Psoas muscle (tissue), 8 donors: ENCODE measurements around the gene VGLL4. TPM values are rescaled to one million over a fixed set of nuclear protein-coding genes. Genes with fewer than 3 reads are reported as not detected.

Experiments
- ATAC-seq, 4 donors: fragments of 200-7000 bp; cut with Tn5 transposase; one replicate each; pipeline ENCODE4 v1.9.1; 2020; ENCODE audit warnings: moderate library complexity in 3 of 4, mild to moderate bottlenecking in 2 of 4
- DNase-seq, 2 donors: peaks; one replicate each; pipeline ENCODE4 v3.0.0-alpha.2; 2020
- H3K27ac ChIP-seq: fragments of 200-600 bp; one replicate; pipeline ENCODE4 v1.8.0; 2022
- H3K27me3 ChIP-seq, 3 donors: fragments of 200-600 bp in 1 of 3; one replicate each; pipeline versions ENCODE4 v1.6.1 to v1.8.0; 2013 to 2022; ENCODE audit warnings: low read length in 2 of 3, mild to moderate bottlenecking in 2 of 3, moderate library complexity in 1 of 3; ENCODE audit not compliant: insufficient read depth in 3 of 3
- H3K36me3 ChIP-seq, 2 donors: fragments of 200-600 bp in 1 of 2; one replicate each; pipeline versions ENCODE4 v1.6.1 to v1.8.0; 2013 to 2022; ENCODE audit warnings: low read depth in 1 of 2, mild to moderate bottlenecking in 1 of 2, moderate library complexity in 1 of 2; ENCODE audit not compliant: insufficient read depth in 1 of 2
- H3K4me1 ChIP-seq: fragments of 200-600 bp; one replicate; pipeline ENCODE4 v1.8.0; 2022
- H3K4me3 ChIP-seq: fragments of 200-600 bp; one replicate; pipeline ENCODE4 v1.8.0; 2022; ENCODE audit warnings: mild to moderate bottlenecking
- H3K9me3 ChIP-seq: fragments of 200-600 bp; one replicate; pipeline ENCODE4 v1.8.0; 2022
- CTCF ChIP-seq: fragments of 200-600 bp; IDR thresholded peaks from one replicate; pipeline ENCODE4 v1.8.0; 2022; ENCODE audit warnings: antibody characterized with exemption
- WGBS, 3 donors: extraction: QIAGEN DNeasy Blood & Tissue Kit; methylation state at CpG; one replicate each; pipeline versions ENCODE4 v1.1.6 to v1.1.7; 2013; 5-methylcytosine and 5-hydroxymethylcytosine counted together
- intact Hi-C, 2 donors: fragments of 100-400 bp; cut with DNase I; formaldehyde crosslinking; loops; one replicate each; pipeline versions ENCODE4 v1.11.0 to v1.14.2; 2022
- polyA plus RNA-seq, 3 donors: library from polyadenylated mRNA; stranded (reverse); fragments of 200-250 nt; gene quantifications; one replicate each; pipeline ENCODE4 v1.2.3, GENCODE V29; 2013
- total RNA-seq, 4 donors: library from RNA; stranded (reverse); fragmentation: NEBNext Ultra II Directional in 2 of 4; extraction: Animal tissue kit (Norgen Biotek cat#: 25700) in 2 of 4; gene quantifications; one replicate each; pipeline versions ENCODE4 v1.2.1 to v1.2.4, GENCODE V29; 2021 to 2023
- donor health status: healthy with polysubstance abuse.
- donor health status: DM: no; HTN: no; CAD: no; lungs with moderate emphysema.
- donor health status: Bipolar disorder and iron deficiency.
- donor health status: healthy.
- donor health status: DM: yes; HTN: yes; CAD: no.
- donor health status: DM: no; HTN: no; CAD: no.
- donor health status: DM: no; HTN: no; CAD: no.
- donor health status: DM: yes; HTN: yes; CAD: no.

Gene VGLL4
- total and polyA plus RNA-seq, 7 donors = 8.0 to 14.8 (median 11.7) TPM

GRCh38 chr3:11655196-11655928, 11.6 kb upstream of the VGLL4 start:
- Histone ChIP-seq H3K4me1 (peaks cover 3% of the 10 kb centered on the region), H3K4me3 (no peak overlapping the region), H3K27ac (no peak overlapping the region), H3K27me3 (no peaks in the 10 kb centered on the region), H3K9me3 (no peaks in the 10 kb centered on the region), H3K36me3 (no peaks in the 10 kb centered on the region)
- ATAC-seq (no peak), DNase-seq (no peak)
- TF ChIP-seq CTCF = no peak
- intact Hi-C loops = loop anchor here (5.0 kb wide), 1 partner anchor 147 kb away; no protein-coding TSS in a partner anchor
- WGBS, 3 donors = 83 to 84% (median 83%) methylated on average over 13 of the region's 13 CpGs

GRCh38 chr3:11654166-11654565, 10.5 kb upstream of the VGLL4 start:
- Histone ChIP-seq H3K4me3 (no peak overlapping the region), H3K27me3 (no peaks in the 10 kb centered on the region), H3K4me1 (peaks cover 3% of the 10 kb centered on the region), H3K27ac (no peak overlapping the region), H3K9me3 (no peaks in the 10 kb centered on the region), H3K36me3 (no peaks in the 10 kb centered on the region)
- DNase-seq = no peak
- intact Hi-C loops = no loop called here
- ATAC-seq = no peak
- TF ChIP-seq CTCF = no peak
- 67 to 86% (median 72%) methylated on average over 4 of the region's 4 CpGs for WGBS, 3 donors

GRCh38 chr3:11653298-11654055, 9.8 kb upstream of the VGLL4 start:
- no peaks in the 10 kb centered on the region for H3K27me3 ChIP-seq
- H3K4me3 ChIP-seq = no peak overlapping the region
- H3K27ac ChIP-seq = no peak overlapping the region
- no peaks in the 10 kb centered on the region for H3K36me3 ChIP-seq
- peaks cover 3% of the 10 kb centered on the region for H3K4me1 ChIP-seq
- 60 to 76% (median 62%) methylated on average over 11 of the region's 11 CpGs for WGBS, 3 donors
- intact Hi-C loops = loop anchor here in 1 of 2 donors (2.0 kb wide), 1 partner anchor 275 kb away; no protein-coding TSS in a partner anchor
- peak; percentile 24 for TF ChIP-seq CTCF
- H3K9me3 ChIP-seq = no peaks in the 10 kb centered on the region
- DNase-seq (no peak), ATAC-seq (peak in 3 of 4 donors; percentile 53 to 66 (median 64))

GRCh38 chr3:11651900-11652299, 8.2 kb upstream of the VGLL4 start:
- H3K36me3 ChIP-seq = no peaks in the 10 kb centered on the region
- H3K27me3 ChIP-seq = no peaks in the 10 kb centered on the region
- no peak overlapping the region for H3K4me3 ChIP-seq
- ATAC-seq (peak in 2 of 4 donors; percentile 47 to 74), DNase-seq (no peak)
- H3K4me1 ChIP-seq = peaks cover 3% of the 10 kb centered on the region
- TF ChIP-seq CTCF = peak; percentile 73
- no peaks in the 10 kb centered on the region for H3K9me3 ChIP-seq
- 12 to 22% (median 13%) methylated on average over 2 of the region's 2 CpGs for WGBS, 3 donors
- intact Hi-C loops = loop anchor here in 1 of 2 donors (2.0 kb wide), 1 partner anchor 273 kb away; no protein-coding TSS in a partner anchor
- no peak overlapping the region for H3K27ac ChIP-seq
